Raji (cell line): ENCODE results near the gene TPCN2.

ENCODE experiments used
- POLR2A ChIP-seq: IDR thresholded peaks from 2 replicates; pipeline ENCODE4 v1.6.1; 2011; ENCODE audit warnings: low read depth, low read length, control low read depth; ENCODE audit not compliant: insufficient read depth

TPCN2 gene

GRCh38 chr11:69085490-69086095 lies 36.9 kb downstream of the TPCN2 start:
- no peak for TF ChIP-seq POLR2A

DNA sequence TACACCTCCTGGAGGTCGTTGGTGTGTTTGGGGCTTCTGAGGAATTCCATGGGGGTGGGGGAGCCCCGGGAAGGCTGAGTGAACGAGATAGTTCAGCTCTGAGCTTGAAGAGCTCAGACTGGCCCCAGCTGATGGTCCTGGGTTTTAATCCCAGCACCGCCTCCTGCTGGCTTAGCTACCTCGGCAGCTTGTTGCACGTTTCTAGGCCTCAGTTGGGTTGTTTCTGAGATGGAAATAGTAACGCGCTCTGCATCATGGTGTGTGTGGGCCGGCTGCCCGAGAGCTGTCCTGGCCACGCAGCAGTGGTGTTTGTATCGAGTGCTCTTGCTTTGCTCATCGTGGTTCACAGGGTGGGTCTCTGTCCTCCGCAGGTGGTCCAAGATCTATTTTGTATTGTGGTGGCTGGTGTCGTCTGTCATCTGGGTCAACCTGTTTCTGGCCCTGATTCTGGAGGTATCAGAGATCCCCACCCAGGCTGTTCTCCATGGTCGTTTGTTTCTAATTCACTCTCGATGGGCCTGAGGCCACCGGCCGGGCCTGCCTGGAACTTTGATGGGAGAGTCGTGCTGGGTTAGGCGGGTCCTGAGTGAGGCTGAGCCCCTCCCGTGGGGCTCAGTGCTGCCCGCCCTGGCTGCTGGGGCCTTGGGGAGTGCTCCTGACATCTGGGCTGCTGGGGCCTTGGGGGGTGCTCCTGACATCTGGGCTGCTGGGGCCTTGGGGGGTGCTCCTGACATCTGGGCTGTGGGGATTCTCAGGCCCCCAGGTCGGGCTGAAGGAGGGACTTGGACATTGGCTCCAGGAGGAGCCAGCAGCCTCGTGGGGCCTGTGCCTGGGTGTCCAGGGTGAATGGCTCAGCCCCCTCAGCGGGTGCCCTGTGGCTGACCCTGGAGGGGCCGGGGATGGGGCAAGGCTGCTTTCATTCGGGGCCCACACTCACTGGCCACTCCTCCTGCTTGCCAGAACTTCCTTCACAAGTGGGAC lies 37.7 kb downstream of the TPCN2 start:
- TF ChIP-seq POLR2A, result no peak

DNA sequence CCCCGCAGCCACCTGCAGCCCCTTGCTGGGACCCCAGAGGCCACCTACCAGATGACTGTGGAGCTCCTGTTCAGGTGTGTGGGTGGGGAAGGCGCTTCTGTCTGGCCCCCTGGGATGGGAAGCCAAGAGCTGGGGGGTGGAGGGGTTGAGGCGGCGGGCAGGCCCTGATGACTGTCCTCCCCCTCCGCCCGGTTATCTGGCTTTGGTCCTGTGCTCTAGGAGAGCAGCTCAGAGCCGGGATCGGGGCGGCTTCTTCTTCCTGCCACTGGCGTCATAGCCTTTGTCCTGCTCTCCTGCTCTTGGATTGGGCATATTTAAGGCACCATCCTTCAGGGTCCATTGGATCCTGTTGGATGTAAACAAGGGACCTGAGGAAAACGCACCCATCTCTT lies 38.4 kb downstream of the TPCN2 start:
- TF ChIP-seq POLR2A, result no peak

- no peak for TF ChIP-seq POLR2A
These were observed 39.1 kb downstream of the TPCN2 start for GRCh38 chr11:69087811-69088210.

GRCh38 chr11:69088676-69089146 lies 40.0 kb downstream of the TPCN2 start:
- TF ChIP-seq POLR2A, result no peak

GRCh38 chr11:69089258-69089657 lies 40.5 kb downstream of the TPCN2 start:
- TF ChIP-seq POLR2A, result no peak

DNA sequence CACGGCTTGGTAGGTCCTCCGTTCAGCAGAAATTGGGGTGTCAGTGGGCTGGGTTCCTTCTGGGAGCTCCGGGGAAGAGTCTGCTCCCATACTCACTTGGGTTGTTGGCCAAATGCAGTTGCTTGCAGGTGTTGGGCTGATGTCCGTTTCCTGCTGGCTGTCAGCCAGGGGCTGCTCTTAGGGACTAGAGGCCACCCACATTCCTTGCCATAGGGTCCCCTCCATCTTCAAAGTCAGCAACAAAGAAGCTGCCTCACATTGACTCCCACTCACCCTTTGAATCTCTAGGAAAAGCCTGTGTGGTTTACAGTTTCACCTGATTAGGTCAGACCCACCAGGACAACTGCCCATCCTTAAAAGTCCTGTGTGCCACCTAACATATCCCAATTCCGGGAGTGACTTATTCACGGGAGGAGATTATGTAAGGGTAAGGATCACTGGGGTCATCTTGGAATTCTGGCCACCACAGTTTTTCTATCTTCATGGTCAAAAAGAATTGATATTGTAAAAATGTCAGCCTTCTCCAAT lies 43.0 kb downstream of the TPCN2 start:
- TF ChIP-seq POLR2A, result no peak

DNA sequence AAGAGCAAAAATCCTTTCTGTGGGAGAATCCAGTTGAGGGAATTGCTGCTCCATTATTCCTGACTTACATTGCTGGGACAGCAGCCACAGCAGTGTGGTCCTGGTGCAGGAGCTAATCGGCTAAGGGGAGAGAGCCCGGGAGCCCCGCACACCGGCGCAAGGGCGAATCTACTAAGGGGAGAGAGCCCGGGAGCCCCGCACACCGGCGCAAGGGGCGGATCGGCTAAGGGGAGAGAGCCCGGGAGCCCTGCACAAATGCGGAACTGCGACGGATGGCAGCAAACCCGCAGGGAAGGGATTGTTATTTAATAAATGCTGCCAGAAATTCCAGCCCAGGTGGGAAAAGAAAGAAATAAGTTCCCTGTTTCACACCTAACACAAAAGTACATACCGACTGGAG lies 43.5 kb downstream of the TPCN2 start:
- TF ChIP-seq POLR2A, result no peak

- no peak for TF ChIP-seq POLR2A
These were observed 44.4 kb downstream of the TPCN2 start for GRCh38 chr11:69093106-69093505.

DNA sequence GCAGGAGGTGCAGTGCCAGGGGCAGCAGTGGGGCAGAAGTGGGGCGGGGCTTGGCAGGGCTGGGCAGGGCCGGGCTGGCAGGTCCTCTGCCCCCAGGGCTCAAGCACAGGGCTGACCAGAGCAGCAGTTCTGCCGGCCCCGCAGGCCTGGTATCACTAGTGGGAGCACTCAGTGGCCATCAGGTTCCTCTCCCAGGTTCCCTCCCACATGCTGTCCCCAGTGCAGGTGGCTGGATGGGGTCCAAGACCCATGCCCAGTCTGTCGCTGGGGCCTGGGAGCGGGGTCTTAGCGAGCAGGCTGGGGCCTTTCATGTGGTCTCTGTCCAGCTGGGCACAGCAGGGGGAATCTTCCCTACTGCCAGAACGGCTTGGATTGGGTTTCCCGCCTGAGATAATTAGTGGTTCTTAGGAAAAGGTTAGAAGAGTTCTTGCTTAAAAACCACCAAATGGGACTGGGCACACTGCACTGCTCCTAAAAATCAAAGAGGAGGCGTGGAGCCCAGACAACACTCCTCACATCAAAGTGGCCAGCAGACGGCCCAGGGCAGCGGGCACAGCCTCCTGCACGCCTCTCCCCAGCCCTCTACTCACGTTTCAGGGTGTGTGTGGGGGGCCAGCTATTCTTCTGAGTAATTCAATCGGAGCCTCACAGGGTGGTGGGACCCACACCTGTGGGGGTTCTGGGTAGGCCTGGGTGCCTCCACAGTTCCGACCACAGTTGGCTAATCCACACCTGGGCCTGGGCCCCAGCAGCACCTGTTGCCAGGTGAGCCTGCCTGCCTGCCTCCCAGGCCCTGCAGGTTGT lies 45.6 kb downstream of the TPCN2 start:
- TF ChIP-seq POLR2A, result no peak

GRCh38 chr11:69094915-69095290 lies 46.2 kb downstream of the TPCN2 start:
- no peak for TF ChIP-seq POLR2A

- TF ChIP-seq POLR2A, result no peak
These were observed 46.6 kb downstream of the TPCN2 start for GRCh38 chr11:69095300-69095699.

DNA sequence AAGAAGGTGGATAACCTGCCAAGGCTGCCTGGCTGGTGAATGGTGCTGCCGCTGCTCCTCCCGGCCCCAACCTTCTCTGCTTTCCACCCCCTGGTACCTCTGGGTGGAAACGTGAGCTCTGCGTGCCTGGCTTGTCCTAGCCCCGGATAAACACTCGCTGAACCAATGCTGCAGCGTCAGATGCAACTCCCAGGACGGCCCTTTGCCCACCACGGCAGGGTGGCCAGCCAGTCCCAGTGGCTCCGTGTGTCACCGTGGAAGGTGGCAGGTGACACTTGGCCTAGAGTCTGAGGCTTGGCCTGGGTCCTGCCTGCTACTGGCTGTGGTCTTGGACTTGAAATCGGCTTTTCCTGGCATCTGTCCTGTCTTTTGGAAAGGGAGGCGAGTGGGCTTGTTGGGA lies 47.7 kb downstream of the TPCN2 start:
- TF ChIP-seq POLR2A, result no peak

GRCh38 chr11:69097263-69097662 lies 48.5 kb downstream of the TPCN2 start:
- no peak for TF ChIP-seq POLR2A

DNA sequence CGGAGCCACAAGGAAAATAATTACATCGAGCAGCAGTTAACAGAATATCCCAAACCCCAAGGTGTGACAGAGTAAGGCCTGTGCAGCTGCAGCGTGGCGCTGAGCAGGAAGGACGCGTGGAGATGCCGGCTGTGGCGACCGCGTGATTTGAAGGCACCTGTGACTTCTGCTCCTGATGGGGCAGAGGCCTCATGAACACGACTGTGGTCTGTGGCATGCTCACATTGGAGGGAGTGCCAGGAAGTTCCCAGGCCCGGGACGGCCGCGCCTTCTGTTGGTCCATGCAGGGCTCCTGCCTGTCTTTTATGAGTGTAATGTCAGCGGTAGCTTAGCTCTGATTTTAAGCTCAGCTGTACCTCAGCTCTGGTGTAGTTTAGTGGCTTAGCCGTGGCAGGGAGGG lies 50.4 kb downstream of the TPCN2 start:
- no peak for TF ChIP-seq POLR2A
